GM10248 (cell line): ENCODE results near the gene PUSL1.

Source experiments
- CTCF ChIA-PET: fragments of 300-600 bp; sonication (Branson Sonifier 250); formaldehyde crosslinking; extraction: SDS; loops from one replicate; lab custom pipeline; 2021; ENCODE audit warnings: antibody characterized with exemption; lab: Yijun Ruan, JAX
- POLR2A ChIA-PET: fragments of 350-650 bp; sonication (Branson Sonifier 250); formaldehyde crosslinking; extraction: SDS; loops from one replicate; lab custom pipeline; 2020; ENCODE audit warnings: antibody characterized with exemption; lab: Yijun Ruan, JAX
- DNase-seq: peaks from one replicate; pipeline ENCODE4 v3.0.0; 2012; ENCODE audit errors: extremely low spot score
- CTCF ChIP-seq: IDR thresholded peaks from 2 replicates; pipeline ENCODE4 v1.5.1; 2012; ENCODE audit warnings: mild to moderate bottlenecking, low read depth; ENCODE audit errors: extremely low read depth, missing control alignments, control extremely low read depth

The PUSL1 gene

GRCh38 chr1:1306661-1307260 is 1.6 kb upstream of the PUSL1 start:
- CTCF ChIA-PET, result no interaction called here
- DNase-seq, result no peak
- TF ChIP-seq CTCF, result no peak
- POLR2A ChIA-PET, result no interaction called here

DNA sequence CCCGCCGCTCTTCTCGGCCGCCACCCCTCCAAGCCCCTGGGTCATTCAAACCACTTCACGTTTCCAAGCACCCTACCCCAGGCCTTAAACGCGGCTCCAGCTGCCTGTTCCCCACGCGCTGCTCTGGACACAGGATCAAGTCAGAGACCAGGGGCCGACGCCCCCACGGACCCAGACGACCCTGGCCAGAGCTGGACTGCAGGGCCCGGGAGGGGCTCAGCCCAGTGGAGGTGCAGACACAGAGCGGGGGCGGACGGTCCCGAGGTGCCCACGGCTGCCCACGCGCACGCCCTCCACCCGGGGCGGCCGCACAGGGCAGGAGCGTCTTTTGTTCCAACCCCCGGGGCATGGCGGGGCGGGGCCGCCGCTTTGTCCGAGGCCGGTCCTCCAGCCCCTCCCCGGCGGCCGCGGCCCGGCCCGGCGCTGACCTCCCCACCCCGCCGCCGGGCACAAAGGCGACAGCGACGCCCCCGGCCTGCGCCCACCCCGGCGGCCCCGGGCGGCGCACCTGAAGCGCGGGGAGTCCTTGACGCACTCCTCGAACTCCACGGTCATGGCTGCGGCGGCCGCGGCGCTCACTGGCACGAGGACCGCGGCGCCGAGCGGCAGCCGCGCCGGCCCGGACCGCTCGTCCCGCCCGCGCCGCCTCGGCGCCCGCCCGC is 1.0 kb upstream of the PUSL1 start:
- TF ChIP-seq CTCF, result no peak
- ChIA-PET POLR2A (no interaction called here), CTCF (no interaction called here)
- DNase-seq, result no peak

- CTCF ChIA-PET, result interaction anchor here (2.1 kb wide), 2 partner anchors 9 to 66 kb away, joined by 6 to 7 read pairs; partner anchors contain the start of gene AURKAIP1
- POLR2A ChIA-PET, result no interaction called here
- no peak for DNase-seq
- no peak for TF ChIP-seq CTCF
These were observed 406 bp downstream of the PUSL1 start for GRCh38 chr1:1308756-1309250.

- ChIA-PET POLR2A (no interaction called here), CTCF (interaction anchor here (1.1 to 2.1 kb wide), 3 partner anchors 9 to 66 kb away, joined by 3 to 7 read pairs (median 6); partner anchors contain the start of gene AURKAIP1)
- no peak for TF ChIP-seq CTCF
- no peak for DNase-seq
These were observed 1.1 kb downstream of the PUSL1 start for GRCh38 chr1:1309251-1310108.

GRCh38 chr1:1310109-1310385 is 1.6 kb downstream of the PUSL1 start:
- ChIA-PET CTCF (interaction anchor here (1.1 to 2.1 kb wide), 3 partner anchors 10 to 65 kb away, joined by 3 to 7 read pairs (median 6); partner anchors contain the start of gene AURKAIP1), POLR2A (no interaction called here)
- no peak for TF ChIP-seq CTCF
- DNase-seq, result no peak

- no peak for DNase-seq
- ChIA-PET POLR2A (no interaction called here), CTCF (interaction anchor here (1.4 to 2.1 kb wide), 3 partner anchors 9 to 65 kb away, joined by 4 to 7 read pairs (median 6); partner anchors contain the start of gene AURKAIP1)
- no peak for TF ChIP-seq CTCF
These were observed 2.2 kb downstream of the PUSL1 start for GRCh38 chr1:1310476-1311053.
